ENCODE data around the gene HRH4.

- TF ChIP-seq CTCF (IDR thresholded peaks at IDR 0.05) (no peak), EP300 (IDR thresholded peaks at IDR 0.05) (no peak), POLR2A (IDR thresholded peaks at IDR 0.05) (no peak), POLR2AphosphoS5 (IDR thresholded peaks at IDR 0.05) (no peak)
Observed at GRCh38 chr18:24465486-24465885, 5.0 kb downstream of the HRH4 start.
